HG03354 (cell line): ENCODE measurements around the gene EIF4B.

Source experiments
- ATAC-seq: cut with Tn5 transposase; IDR thresholded peaks from one replicate; pipeline ENCODE4 v1.9.1; 2021; ENCODE audit warnings: mild to moderate bottlenecking; ENCODE audit not compliant: unreplicated experiment, poor library complexity, severe bottlenecking

EIF4B gene, protein sequence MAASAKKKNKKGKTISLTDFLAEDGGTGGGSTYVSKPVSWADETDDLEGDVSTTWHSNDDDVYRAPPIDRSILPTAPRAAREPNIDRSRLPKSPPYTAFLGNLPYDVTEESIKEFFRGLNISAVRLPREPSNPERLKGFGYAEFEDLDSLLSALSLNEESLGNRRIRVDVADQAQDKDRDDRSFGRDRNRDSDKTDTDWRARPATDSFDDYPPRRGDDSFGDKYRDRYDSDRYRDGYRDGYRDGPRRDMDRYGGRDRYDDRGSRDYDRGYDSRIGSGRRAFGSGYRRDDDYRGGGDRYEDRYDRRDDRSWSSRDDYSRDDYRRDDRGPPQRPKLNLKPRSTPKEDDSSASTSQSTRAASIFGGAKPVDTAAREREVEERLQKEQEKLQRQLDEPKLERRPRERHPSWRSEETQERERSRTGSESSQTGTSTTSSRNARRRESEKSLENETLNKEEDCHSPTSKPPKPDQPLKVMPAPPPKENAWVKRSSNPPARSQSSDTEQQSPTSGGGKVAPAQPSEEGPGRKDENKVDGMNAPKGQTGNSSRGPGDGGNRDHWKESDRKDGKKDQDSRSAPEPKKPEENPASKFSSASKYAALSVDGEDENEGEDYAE

GRCh38 chr12:53005986-53006809 lies at the start of gene EIF4B:
EIF4B (plus strand) TSS chr12:53006456; CDS start chr12:53006484, 28 bp downstream.
- ATAC-seq, result peak; percentile 92

GRCh38 chr12:52956987-52957386 lies 49.3 kb upstream of the EIF4B start:
- ATAC-seq, result no peak

DNA sequence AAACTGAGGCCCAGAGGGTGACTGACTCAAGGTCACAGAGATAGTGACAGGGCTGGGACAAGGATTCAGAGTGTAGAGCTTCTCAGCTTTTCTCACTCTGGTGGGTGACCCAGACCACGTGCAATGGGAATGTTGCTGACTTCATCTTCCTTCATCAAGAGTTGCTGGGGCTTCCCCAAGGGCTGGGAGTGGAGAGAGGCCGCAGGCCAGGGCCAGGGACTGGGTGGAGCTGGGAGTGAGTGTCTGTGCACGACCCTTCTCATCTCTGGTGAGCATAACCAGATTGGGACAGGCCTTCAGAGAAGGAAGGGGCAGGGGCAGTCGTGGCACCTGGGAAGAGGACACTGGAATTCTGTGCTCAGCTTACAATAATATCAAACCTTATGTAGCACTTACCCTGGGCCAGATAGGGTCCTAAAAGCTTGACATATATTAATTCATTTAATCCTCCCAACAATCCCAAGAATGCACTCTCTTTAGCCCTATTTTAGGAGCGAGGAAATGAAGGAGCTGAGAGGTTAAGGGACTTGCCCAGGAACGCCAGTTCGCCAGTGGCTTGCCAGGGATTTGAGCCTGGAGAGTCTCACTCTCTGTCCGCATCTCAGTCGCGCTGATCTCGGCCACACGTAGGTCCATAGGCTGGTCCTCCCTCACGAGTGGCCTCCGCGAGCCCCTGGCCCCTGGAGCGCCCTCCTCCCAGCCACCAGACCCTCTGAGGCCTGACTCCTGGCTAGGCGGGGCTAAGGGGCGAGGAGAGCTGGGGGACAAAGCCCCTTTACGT lies 41.5 kb upstream of the EIF4B start:
- ATAC-seq, result no peak

DNA sequence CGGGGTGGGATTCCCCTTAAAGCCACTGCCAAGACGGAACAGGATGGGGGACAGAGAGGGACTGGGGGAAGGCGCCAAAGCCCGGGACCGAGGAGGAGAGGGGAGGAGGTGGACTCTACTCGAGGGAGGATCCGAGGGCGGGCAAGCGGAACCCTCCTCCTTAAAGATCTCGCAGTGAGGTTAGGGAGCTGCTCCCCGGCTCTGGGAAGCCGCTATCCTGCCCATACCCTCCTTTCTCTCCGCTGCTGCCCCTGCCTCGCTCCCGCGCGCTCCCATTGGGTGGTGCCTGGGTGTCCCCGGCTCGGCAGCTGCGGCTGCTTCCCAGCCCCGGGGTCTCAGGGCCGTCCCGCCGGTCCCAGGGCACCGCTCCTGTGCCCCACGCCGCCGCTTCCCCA lies 40.9 kb upstream of the EIF4B start:
- ATAC-seq, result no peak

DNA sequence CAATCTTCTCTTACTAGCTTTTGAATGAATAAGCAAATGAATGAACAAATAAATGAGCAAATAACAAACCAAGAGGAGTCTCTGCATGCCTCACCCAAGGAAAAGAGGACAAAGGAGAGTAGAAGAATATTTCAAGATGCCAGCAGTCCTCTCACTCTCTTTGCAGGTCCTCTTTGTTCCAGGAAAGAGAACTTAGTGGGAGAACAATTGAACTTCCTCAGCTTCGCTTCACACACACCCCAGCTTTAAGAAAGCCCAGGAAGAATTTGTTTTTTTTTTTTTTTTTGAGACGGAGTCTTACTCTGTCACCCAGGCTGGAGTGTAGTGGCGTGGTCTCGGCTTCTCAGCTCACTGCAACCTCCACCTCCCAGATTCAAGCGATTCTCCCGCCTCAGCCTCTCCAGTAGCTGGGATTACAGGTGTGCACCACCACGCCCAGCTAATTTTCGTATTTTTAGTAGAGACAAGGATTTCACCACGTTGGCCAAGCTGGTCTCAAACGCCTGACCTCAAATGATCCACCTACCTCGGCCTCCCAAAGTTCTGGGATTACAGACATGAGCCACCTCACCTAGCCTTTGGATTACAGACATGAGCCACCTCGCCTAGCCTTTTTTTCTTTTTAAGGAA lies 37.0 kb upstream of the EIF4B start:
- no peak for ATAC-seq

DNA sequence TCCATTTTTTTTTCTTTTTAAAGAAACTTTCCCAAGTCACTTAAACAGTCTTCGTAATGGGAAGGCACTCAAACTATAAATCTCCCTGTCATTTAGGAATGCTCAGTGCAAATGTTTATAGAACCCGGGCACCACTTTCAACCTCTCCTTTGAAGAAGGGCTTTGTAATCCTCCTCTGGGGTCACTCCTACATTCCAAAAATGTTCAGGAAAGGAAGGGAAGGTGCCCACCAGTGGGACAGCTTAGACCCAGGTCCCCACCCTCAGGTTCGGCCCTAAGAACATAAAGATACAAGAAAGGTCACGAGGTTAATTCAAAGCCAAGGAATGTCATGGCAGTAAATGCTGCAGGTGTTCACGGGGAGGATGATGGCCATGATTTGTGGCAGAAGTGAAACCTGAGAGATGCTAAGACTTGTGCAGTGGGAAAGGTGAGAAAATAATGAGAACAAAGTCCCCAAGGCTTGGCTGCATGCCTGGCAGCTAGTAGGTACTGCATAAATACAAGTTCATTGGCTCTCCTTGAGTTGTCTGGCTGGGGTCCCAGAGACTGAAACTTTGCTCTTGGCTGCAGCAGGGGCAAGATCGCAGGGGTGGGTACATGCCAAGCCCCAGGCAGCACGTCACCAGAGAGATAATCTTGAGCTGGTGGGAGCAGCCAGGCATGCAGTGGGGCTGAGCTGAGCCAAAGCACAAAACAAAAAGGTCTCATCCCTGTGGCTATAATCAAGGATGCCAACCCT lies 36.3 kb upstream of the EIF4B start:
- no peak for ATAC-seq

- ATAC-seq, result no peak
Measured at GRCh38 chr12:52971679-52972329, 34.5 kb upstream of the EIF4B start.

GRCh38 chr12:52975204-52975603 lies 31.1 kb upstream of the EIF4B start:
- ATAC-seq, result no peak

GRCh38 chr12:52975820-52976573 lies 30.3 kb upstream of the EIF4B start:
- no peak for ATAC-seq

GRCh38 chr12:52976574-52977071 lies 29.6 kb upstream of the EIF4B start:
- ATAC-seq, result no peak

DNA sequence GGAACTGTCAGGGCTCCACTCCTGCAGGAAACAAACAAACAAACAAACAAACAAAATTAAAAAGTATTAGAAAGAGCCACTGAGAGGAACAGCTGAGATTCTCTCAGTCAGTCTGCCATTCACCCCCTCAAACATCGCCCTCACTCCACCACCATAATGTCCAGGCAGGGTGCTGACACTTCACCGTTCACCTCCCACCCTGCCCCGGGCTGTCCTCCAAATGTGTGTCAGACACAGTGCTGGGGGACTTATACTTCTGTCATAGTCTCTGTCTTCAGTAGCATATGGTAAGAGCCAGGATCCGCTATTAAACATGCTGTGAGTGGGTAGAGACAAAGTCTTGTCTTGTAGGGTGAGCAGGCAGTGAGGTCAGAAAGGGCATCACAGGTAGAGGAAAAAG lies 29.1 kb upstream of the EIF4B start:
- ATAC-seq, result no peak

GRCh38 chr12:52980096-52980649 lies 26.1 kb upstream of the EIF4B start:
- ATAC-seq, result no peak

DNA sequence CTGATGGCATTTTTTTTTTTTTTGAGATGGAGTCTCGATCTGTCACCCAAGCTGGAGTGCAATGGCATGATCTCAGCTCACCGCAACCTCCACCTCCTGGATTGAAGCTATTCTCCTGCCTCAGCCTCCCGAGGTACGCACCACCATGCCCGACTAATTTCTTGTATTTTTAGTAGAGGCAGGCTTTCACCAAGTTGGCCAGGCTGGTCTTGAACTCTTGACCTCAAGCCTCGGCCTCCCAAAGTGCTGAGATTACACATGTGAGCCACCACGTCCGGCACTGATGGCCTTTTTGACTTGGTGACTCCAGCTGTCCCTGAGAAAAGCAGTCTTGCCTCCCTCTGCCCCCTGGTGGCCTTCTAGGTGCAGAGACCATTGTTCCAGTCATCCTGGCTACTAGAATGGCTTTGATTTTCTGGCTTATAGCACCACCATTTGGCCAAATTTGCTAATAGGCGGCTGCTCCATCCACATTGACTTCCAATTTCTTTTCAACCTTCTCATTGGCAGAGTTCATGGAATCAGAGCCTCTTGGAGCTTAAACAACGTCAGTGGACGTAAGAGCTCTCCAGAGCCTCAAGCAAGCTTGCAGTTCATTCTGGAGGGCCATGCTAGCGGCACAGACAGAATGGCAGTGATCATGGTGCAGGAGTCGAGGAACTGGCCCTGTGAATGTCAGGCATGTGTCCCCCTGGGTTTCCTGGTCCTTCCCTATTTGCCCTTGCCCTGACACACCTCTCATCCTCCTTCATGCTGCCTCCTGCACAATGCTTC lies 25.4 kb upstream of the EIF4B start:
- peak; percentile 72 for ATAC-seq

DNA sequence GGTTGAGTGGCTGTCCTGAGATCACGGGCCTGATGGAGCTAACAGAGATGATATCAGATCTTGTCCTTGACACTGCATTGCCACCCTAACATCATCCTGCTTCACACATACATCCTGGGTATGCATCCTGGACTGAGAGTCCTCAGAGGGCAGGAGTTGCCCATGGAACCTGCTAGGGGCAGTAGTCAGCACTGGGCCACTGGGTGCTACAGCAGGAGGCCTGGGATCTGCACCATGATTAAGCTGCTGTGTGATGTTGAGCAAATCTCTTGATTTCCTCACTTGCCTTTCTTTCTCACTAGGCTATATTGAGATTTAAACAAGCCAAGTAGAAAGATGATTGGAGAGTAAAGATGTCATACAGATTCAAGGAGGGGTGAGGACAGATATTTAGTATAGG lies 22.1 kb upstream of the EIF4B start:
- ATAC-seq, result no peak

DNA sequence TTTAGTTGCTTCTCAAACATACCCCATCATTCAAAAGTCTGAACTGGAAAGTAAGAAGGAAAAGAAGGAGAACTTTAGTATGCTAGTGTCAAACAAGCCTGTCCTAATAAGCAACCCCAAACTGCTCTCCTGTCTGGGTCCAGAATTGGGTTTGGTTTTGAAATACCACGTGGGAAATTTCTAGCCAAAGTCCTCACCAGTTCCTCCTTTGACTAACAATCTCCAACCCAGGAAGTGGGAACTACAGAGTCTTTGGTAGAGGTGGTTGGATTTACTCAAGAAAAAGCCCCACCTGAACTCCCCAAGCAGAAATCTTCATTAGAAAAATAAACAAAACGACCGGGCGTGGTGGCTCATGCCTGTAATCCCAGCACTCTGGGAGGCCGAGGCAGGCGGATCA lies 17.4 kb upstream of the EIF4B start:
- no peak for ATAC-seq

- no peak for ATAC-seq
Measured at GRCh38 chr12:52990206-52990605, 16.1 kb upstream of the EIF4B start.
